HPDE6-E6E7 (cell line): ENCODE measurements around the gene PPP1R36.
"Not testable (repeated sequence)": the region's sequence is repeated elsewhere in the genome, so short reads cannot be mapped to it uniquely, and the experiment has no call there.

Experiments used
- DNase-seq: peaks from one replicate; pipeline ENCODE4 v3.0.0; 2011; ENCODE audit warnings: missing footprints; ENCODE audit errors: extremely low spot score

The PPP1R36 gene

DNA sequence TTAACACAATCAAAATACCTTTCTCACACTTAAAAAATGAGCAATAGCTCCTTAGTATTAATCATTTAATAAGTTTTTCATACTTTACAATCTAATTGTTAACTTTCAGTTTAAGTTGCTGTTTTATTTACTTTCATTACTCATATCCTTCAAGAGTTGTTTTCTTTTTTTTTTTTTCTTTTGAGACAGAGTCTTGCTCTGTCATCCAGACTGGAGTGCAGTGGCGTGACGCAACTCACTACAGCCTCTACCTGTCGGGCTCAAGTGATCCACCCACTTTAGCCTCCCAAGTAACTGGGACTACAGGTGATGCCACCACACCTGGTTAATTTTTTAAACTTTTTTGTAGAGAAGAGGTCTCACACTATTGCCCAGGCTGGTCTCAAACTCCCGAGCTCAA lies 29.1 kb upstream of the PPP1R36 start:
- DNase-seq = no peak

DNA sequence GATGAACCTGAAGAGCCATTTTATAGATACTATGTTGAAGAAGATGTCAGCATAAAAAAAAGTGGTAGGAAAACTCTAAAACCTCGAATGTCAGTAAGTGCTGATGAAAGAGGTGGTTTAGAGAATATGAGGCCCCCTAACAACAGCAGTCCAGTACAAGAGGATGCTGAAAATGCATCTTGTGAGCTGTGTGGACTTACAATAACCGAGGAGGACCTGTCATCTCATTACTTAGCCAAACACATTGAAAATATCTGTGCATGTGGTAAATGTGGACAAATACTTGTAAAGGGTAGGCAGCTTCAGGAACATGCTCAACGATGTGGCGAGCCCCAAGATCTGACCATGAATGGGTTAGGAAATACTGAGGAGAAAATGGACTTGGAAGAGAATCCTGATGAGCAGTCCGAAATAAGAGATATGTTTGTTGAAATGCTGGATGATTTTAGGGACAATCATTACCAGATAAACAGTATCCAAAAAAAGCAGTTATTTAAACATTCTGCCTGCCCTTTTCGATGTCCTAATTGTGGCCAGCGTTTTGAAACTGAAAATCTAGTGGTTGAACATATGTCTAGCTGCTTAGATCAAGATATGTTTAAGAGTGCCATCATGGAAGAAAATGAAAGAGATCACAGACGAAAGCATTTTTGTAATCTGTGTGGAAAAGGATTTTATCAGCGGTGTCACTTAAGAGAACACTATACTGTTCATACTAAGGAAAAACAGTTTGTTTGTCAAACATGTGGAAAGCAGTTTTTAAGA lies 27.0 kb upstream of the PPP1R36 start:
- no peak for DNase-seq

DNA sequence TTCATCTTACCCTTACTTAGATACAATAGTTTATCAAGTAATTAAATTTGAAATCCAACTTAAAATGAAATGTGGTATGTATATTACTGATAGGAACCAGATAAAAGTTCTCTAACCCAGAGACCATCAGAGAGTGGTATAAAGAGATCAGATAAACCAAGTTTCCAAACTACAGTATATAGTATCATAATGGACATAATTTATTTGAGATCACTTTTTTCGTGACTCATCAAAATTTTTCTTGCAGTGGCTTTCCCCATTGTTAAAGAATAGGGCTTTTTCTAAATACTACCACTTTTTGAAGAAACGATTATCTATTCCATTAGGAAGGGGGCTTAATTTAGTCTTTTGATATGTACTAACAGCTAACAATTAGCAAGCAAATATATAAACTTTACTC lies 24.4 kb upstream of the PPP1R36 start:
- no peak for DNase-seq

DNA sequence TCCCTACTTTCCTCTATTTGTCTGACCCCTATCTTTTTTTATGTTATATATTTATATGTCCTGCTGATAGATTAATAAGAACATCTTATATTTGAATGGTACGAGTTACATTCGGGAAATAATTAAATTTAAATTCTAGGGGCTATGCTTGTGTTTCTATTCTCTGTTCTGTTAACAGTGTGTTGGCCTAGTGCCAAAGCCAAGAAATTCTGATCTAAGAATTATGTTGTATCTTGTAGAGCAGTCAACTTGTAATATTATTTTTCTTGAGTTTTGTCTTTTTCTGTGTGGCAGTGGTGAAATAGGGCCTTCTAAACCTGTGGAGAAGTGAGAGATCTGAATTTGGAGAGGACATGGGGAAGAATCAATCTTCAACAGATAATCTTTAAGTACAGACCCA lies 18.2 kb upstream of the PPP1R36 start:
- no peak for DNase-seq

DNA sequence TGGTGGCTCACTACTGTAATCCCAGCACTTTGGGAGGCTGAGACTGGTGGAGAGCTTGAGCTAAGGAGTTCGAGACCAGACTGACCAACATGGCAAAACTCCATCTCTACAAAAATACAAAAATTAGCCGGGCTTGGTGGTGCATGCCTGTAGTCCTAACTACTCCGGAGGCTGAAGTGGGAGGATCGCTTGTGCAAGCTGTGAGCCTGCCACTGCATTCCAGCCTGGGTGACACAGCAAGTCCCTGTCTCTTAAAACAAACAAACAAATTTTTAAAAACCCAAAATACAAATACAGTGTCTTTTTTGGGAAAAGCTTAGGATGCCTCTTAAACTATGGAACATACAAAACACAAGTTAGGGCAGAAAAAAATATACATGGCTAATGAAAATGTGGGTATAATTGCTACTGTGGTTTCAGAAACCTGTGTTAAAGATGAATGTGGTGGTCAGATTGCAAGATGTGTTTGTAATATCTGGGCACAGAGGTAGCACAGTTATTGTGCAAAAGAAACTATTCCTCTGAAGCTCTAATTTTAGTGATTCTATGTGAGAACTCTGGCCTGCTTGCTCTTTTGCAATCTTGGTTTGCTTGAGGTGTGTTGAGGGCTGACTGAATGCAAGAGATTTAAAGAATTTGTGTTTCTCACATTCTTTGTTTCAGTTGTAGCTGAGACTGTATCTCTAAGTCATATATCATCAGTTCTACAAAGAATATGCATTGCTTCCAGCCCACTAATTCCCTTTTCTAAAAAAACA lies 13.1 kb upstream of the PPP1R36 start:
- DNase-seq = no peak

DNA sequence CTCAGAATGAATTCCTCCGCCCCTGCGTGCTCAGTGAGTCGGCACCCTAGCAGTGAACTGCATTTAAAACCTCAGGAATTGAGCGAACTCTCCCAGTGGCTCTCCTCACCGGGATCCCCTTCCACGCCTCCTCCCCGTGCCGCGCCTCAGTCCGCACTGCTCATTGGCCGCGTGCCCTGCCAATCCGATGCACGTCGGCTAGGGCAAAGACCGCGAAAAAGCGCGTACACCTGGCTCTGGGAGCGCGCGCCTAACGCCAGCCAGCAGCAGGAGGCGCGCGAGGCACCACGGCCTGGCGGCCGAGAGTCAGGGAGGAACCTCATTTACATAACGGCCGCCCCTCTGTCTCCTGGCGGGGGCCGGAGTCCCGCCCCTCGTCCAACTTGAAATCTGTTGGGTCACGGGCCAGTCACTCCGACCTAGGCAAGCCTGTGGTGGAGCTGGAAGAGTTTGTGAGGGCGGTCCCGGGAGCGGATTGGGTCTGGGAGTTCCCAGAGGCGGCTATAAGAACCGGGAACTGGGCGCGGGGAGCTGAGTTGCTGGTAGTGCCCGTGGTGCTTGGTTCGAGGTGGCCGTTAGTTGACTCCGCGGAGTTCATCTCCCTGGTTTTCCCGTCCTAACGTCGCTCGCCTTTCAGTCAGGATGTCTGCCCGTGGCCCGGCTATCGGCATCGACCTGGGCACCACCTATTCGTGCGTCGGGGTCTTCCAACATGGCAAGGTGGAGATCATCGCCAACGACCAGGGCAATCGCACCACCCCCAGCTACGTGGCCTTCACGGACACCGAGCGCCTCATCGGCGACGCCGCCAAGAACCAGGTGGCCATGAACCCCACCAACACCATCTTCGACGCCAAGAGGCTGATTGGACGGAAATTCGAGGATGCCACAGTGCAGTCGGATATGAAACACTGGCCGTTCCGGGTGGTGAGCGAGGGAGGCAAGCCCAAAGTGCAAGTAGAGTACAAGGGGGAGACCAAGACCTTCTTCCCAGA lies 9.3 kb upstream of the PPP1R36 start, which contains the start of gene HSPA2:
HSPA2 (plus strand) TSS at position 534 of the 995 bp plus-strand sequence; CDS start at position 643, 109 bp downstream.
- DNase-seq = peak; percentile 99

DNA sequence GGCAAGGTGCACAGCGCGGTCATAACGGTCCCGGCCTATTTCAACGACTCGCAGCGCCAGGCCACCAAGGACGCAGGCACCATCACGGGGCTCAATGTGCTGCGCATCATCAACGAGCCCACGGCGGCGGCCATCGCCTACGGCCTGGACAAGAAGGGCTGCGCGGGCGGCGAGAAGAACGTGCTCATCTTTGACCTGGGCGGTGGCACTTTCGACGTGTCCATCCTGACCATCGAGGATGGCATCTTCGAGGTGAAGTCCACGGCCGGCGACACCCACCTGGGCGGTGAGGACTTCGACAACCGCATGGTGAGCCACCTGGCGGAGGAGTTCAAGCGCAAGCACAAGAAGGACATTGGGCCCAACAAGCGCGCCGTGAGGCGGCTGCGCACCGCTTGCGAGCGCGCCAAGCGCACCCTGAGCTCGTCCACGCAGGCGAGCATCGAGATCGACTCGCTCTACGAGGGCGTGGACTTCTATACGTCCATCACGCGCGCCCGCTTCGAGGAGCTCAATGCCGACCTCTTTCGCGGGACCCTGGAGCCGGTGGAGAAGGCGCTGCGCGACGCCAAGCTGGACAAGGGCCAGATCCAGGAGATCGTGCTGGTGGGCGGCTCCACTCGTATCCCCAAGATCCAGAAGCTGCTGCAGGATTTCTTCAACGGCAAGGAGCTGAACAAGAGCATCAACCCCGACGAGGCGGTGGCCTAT lies 8.3 kb upstream of the PPP1R36 start:
- DNase-seq = no peak

DNA sequence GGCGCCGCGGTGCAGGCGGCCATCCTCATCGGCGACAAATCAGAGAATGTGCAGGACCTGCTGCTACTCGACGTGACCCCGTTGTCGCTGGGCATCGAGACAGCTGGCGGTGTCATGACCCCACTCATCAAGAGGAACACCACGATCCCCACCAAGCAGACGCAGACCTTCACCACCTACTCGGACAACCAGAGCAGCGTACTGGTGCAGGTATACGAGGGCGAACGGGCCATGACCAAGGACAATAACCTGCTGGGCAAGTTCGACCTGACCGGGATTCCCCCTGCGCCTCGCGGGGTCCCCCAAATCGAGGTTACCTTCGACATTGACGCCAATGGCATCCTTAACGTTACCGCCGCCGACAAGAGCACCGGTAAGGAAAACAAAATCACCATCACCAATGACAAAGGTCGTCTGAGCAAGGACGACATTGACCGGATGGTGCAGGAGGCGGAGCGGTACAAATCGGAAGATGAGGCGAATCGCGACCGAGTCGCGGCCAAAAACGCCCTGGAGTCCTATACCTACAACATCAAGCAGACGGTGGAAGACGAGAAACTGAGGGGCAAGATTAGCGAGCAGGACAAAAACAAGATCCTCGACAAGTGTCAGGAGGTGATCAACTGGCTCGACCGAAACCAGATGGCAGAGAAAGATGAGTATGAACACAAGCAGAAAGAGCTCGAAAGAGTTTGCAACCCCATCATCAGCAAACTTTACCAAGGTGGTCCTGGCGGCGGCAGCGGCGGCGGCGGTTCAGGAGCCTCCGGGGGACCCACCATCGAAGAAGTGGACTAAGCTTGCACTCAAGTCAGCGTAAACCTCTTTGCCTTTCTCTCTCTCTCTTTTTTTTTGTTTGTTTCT lies 7.6 kb upstream of the PPP1R36 start:
- no peak for DNase-seq

DNA sequence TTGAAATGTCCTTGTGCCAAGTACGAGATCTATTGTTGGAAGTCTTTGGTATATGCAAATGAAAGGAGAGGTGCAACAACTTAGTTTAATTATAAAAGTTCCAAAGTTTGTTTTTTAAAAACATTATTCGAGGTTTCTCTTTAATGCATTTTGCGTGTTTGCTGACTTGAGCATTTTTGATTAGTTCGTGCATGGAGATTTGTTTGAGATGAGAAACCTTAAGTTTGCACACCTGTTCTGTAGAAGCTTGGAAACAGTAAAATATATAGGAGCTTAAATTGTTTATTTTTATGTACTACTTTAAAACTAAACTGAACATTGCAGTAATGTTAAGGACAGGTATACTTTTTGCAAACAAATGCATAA lies 6.9 kb upstream of the PPP1R36 start:
- DNase-seq = no peak

DNA sequence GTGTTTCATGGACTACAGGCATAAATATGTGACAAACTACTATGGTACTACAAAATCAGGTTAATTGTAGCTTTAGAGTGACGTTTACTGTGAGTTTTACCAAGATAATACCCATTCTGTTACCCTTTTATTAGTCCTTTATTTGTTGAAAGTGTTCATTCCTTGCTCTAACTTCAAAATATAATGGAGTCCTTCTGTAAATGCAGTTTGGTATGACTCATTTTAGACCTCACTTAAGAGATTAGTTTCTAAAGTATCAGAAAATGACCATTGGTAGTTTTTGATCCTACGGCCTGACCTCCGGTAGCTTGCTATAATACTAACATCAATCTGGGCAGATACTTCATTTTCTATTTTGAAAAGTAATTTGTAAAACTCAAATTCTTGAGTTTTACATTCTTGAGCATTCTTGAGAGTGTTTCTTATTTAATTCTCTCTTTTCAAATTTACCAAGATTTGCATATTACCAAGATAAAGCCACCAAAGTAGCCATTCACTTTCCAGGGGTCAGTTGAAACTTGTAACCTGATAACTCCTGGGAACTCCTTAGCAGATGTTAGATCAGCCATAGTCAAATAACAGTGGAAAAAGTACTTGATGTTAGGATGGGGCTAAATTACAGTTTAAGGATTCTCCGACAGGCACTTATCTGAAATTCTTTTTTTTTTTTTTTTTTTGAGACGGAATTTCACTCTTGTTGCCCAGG lies 5.0 kb upstream of the PPP1R36 start:
- DNase-seq = no peak

DNA sequence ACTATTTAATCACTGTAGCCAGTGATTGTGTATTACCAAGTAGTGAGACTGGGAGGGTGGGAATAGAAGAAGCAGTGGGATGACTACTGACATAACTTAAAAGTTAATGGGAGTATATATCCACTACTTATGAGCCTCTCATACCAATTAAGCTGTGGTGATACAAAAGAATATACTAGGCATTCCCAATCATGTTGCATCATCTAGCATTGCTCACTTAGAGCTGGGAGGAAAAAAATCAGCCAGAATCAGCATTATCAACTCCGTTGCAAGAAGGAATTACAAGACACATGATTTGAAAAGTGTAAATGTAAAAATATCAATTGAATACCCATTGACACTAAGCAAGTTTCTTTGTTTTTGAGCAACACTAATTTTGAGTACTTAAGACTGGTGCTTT lies 745 bp upstream of the PPP1R36 start:
- no peak for DNase-seq

DNA sequence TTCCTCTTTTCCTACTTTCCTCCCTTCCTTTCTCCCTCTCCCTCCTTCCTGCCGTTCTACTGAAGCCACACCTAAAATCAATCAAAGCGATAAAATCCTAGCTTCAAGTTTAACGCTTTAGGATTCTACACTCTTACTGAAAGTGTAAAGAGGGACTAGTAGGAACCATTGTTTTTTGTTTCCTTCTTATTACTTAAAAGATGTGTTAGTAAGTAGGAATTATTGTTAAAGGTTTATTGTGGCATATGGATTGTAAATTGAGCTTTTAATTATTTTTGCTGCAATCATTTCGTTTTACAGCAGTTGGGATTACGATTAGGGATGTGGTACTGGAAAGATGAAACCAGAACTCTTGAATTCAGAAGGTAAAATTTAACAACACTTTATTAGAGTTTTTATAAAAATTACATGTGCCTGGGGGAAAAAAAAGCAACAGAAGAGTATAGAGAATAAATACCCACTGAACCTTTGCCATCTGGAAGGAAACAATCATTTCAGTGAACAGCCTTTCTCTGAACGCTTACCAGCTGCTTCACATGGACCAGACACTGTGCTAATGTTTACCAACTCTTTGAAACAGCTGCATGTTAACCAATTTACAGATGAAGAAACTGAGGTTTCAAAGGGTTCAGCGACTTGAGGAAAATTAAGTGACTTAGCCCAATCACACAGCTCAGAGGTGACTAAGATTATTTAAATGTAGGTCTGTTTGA lies 1.0 kb downstream of the PPP1R36 start:
- DNase-seq = no peak

DNA sequence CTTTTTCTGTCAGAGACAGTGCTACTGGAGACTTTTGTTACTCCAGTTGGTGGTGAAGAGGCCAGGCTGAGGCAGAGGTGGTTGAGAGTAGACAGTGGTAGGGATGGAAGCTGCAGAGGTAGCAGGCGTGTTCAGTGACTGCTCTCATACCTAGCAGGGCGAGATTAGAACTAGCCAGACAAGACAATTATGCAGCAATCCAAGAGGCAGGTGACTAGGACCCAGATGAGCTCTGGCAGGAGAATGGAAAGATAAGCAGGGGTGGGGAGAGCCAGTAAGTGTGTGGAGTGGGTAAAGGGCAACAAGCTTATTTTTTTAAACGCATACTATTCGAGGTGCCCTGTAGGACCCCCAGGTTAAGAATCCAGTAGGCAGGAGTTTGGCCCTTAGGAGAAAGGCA lies 4.8 kb downstream of the PPP1R36 start:
- no peak for DNase-seq

DNA sequence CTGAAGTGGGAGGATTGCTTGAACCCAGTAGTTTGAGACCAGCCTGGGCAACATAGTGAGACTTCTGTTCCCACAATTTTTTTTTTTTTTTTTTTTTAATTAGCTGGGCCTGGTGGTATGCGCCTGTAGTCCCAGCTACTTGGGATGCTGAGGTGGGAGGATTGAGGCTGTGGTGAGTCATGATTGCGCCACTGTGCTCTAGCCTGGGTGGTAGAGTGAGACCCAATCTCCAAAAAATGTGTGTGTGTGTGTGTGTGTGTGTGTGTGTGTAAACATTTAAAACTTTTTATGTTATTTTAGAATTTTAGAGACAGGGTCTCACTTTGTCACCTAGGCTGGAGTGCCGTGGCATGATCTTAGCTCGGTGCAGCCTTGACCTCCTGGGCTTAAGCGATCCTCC lies 6.8 kb downstream of the PPP1R36 start:
- no peak for DNase-seq

DNA sequence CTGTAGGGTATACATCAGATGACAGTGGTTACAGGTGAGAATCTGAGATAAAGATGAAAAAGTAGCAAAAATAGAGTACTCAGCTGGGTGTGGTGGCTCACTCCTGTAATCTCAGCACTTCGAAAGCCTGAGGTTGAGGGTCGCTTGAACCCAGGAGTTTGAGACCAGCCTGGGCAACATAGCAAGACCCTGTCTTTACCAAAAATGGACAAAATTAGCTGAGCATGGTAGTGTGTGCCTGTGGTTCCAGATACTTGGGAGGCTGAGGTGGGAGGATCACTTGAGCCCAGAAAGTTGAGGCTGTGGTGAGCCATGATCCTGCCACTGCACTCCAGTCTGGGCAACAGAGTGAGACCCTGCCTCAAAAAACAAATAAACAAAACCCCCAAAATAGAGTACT lies 8.5 kb downstream of the PPP1R36 start:
- DNase-seq = not testable (repeated sequence)

DNA sequence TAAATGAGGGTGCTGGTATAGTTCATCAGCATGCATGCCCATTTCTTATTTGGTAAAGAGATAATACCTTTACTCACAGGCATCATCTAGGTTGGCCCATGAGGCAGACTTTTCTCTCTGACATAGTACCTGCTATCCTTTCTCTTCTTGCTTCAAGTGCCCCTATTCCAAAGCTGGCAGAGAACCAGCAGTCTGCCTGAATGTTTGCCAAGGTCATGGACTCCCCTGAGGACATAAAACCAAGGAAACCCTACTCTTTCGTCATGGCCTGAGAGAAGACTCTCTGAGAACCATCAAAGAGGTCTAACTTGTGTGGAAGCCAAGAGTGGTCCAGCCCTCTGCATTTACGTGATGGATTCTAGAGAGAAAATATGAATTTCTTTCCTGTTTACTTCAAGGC lies 11.9 kb downstream of the PPP1R36 start:
- no peak for DNase-seq

DNA sequence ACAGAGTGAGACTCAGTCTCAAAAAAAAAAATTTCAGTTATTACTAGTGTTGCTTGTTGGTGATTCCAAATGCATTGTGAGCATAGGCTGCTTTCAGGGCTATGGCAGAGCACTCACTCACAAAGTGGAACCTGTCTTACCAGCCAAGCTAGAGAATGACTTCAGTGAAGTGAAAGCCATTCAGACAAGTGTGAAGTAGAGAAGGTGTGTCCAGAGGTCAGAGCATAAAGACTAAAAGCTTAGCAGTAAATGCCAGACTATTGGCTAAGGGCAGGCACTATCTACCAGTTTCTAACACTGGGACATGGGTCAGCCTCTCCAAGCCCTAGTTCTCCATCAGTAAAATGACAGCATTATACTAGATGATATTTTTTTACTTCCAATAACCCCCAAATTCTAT lies 12.7 kb downstream of the PPP1R36 start:
- peak; percentile 38 for DNase-seq

DNA sequence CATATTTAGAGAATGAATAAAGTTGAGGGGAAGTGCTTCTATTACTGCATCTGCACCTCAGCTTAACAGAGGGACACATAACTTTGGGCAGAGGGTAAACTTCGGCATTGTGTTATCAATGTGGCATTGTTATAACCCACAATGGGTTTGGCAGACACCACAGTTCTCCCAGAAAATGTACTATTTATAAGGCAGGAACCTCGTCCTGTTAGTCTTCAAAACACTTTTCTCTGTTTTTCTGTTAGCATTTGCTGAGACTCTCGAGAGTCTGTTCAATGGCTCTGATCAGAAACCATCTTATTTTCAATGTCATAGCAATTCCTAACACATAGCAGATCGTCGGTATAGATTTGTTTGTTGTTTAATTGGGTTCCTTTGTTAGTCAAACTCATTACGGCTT lies 13.9 kb downstream of the PPP1R36 start:
- no peak for DNase-seq

DNA sequence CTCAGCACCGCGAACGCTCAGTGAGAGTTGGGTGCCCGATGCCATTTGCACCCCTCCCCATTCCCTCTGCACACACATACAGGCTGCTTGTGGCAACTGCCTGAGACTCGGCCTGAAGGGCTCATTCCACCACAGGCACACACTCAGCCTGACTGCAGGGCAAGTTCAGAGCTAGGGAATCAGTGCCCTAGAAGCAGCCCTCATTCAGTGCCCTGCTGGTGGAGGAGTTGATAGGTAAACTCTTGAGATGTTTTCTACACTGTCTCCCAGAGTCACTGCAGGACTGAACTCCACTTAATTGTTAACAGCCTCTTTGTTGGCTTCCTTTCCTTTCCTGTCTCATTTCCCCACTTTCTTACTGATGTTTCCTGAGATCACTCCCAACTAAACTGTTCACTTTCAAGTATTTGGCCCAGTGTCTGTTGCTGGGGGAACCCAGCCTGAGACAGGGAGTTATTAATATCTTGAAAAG lies 16.9 kb downstream of the PPP1R36 start:
- no peak for DNase-seq
